ENCODE data around the gene WDR27. TPM values are rescaled to one million over a fixed set of nuclear protein-coding genes. Genes with fewer than 3 reads are reported as not detected.
A peak's percentile ranks its signal among the peaks of the same experiment; 100 is the strongest.

The WDR27 gene
- total and polyA plus RNA-seq, 4 donors, result 6.9 to 68.1 (median 31.4) TPM

DNA sequence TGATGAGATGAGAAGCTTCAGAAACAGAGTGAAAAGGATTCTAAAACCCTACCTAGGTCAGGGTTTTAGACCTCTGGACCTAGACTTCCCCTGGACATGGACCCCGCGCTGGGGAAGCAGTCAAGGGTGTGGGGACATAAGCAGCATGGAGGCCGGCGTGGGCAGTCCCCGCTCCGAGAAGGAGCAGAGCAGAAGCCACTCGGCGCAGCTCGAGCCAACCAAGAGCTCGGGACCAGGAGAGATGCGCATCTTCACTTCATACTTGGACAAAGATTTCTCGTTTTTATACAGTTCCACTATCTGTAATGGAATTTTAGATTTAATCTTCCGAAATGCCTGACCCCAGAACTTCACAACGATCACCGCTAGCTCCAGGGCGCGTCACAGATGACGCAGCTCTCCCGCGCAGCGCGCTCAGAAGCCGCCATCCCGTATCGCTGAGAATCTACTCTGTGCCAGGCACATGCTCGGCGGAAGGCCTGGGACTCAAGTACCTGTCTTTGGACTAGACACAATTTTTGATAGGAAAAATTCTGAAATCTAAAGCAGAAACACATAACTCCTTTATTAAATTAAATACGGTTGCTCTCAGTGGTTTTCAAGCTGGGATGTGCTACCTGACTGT is 60.3 kb downstream of the WDR27 start:
- no peak for DNase-seq

DNA sequence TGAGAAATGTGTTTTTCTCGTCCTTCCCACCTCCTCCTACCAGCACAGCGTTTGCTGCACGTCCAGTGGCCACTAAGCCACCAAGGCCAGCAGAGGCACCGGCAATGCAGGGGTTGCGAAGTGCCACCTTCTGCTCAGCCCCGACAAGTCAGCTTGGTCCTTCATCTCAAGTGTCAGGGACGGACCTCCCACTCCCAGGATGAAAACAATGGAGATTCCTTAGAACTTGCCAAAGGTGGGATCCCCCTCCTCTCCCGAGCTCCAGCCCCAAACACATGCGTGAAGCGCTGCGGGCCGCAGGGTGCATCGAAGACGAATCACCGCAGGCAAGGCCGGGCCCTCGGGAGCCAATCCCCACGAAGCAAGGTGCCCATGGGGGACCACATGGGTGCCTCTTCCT is 60.8 kb downstream of the WDR27 start:
- Histone ChIP-seq H3K9me3 (ENCODE audit: control insufficient read depth in 4 of 4, insufficient read depth in 3 of 4, low read length in 3 of 4) (peaks cover 0 to 1% (median 0%) of the 10 kb centered on the region in 4 donors), H3K9ac (ENCODE audit: insufficient read depth in 1 of 2, low read length in 2 of 2) (no peak overlapping the region), H3K27ac (ENCODE audit: low read depth in 1 of 2, low read length in 1 of 2) (no peak overlapping the region), H3K4me1 (ENCODE audit: control insufficient read depth in 5 of 5, insufficient read depth in 5 of 5, low read length in 5 of 5) (peaks cover 0 to 1% (median 0%) of the 10 kb centered on the region in 5 donors), H3K36me3 (ENCODE audit: control insufficient read depth in 4 of 4, insufficient read depth in 4 of 4, low read length in 4 of 4) (peaks cover 0 to 12% (median 6%) of the 10 kb centered on the region in 4 donors), H3K27me3 (ENCODE audit: control insufficient read depth in 3 of 3, insufficient read depth in 3 of 3, low read length in 2 of 3) (no peaks in the 10 kb centered on the region), H3K4me3 (no peak overlapping the region)
- ATAC-seq (ENCODE audit: insufficient read depth, low FRiP score) (no peak), DNase-seq (no peak)
- TF ChIP-seq, protein P1, sequence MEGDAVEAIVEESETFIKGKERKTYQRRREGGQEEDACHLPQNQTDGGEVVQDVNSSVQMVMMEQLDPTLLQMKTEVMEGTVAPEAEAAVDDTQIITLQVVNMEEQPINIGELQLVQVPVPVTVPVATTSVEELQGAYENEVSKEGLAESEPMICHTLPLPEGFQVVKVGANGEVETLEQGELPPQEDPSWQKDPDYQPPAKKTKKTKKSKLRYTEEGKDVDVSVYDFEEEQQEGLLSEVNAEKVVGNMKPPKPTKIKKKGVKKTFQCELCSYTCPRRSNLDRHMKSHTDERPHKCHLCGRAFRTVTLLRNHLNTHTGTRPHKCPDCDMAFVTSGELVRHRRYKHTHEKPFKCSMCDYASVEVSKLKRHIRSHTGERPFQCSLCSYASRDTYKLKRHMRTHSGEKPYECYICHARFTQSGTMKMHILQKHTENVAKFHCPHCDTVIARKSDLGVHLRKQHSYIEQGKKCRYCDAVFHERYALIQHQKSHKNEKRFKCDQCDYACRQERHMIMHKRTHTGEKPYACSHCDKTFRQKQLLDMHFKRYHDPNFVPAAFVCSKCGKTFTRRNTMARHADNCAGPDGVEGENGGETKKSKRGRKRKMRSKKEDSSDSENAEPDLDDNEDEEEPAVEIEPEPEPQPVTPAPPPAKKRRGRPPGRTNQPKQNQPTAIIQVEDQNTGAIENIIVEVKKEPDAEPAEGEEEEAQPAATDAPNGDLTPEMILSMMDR (IDR thresholded peaks at IDR 0.05; ENCODE audit: control extremely low read depth, extremely low read depth), result no peak
- 92 to 93% methylated on average over 18 of the region's 18 CpGs for WGBS, 2 donors

More for the DNA sequence above, 60.3 kb downstream of the WDR27 start:
- Histone ChIP-seq H3K4me1 (ENCODE audit: control insufficient read depth in 5 of 5, insufficient read depth in 5 of 5, low read length in 5 of 5) (peaks cover 0 to 1% (median 0%) of the 10 kb centered on the region in 5 donors), H3K9me3 (ENCODE audit: control insufficient read depth in 4 of 4, insufficient read depth in 3 of 4, low read length in 3 of 4) (peaks cover 0 to 1% (median 0%) of the 10 kb centered on the region in 4 donors), H3K9ac (ENCODE audit: insufficient read depth in 1 of 2, low read length in 2 of 2) (no peak overlapping the region), H3K4me3 (no peak overlapping the region), H3K27me3 (ENCODE audit: control insufficient read depth in 3 of 3, insufficient read depth in 3 of 3, low read length in 2 of 3) (no peaks in the 10 kb centered on the region), H3K36me3 (ENCODE audit: control insufficient read depth in 4 of 4, insufficient read depth in 4 of 4, low read length in 4 of 4) (peaks cover 0 to 12% (median 6%) of the 10 kb centered on the region in 4 donors), H3K27ac (ENCODE audit: low read depth in 1 of 2, low read length in 1 of 2) (no peak overlapping the region)
- ATAC-seq (ENCODE audit: insufficient read depth, low FRiP score), result no peak
- TF ChIP-seq, protein P1 (IDR thresholded peaks at IDR 0.05; ENCODE audit: control extremely low read depth, extremely low read depth), result no peak
- 95 to 97% methylated on average over 28 of the region's 28 CpGs for WGBS, 2 donors

DNA sequence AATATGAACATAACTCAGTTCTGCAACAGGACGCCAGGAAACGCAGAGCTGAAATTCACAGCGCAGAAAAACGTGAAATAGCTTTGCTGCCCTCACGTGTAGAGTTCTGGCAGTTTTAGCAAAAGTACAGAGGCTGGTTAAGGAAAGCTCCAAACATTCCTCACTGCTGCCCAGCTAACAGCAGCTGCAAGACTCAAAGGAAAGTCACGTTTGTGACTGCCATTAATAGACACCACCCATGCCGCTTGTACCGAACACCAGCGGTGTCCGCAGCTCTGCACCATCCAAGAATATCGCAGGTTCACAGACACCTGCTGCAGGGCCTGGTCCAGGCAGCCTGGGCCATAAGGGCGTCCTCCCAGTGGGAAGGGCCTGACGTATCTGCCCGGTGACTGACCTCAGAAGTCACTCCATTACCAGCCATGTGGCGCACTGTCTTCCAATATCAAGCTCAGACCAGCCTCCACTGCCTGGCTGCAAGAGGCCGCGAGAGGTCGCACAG is 61.4 kb downstream of the WDR27 start:
- Histone ChIP-seq H3K4me1 (ENCODE audit: control insufficient read depth in 5 of 5, insufficient read depth in 5 of 5, low read length in 5 of 5) (peaks cover 0 to 1% (median 0%) of the 10 kb centered on the region in 5 donors), H3K27me3 (ENCODE audit: control insufficient read depth in 3 of 3, insufficient read depth in 3 of 3, low read length in 2 of 3) (no peaks in the 10 kb centered on the region), H3K9ac (ENCODE audit: insufficient read depth in 1 of 2, low read length in 2 of 2) (no peak overlapping the region), H3K9me3 (ENCODE audit: control insufficient read depth in 4 of 4, insufficient read depth in 3 of 4, low read length in 3 of 4) (peaks cover 0 to 1% (median 0%) of the 10 kb centered on the region in 4 donors), H3K4me3 (no peak overlapping the region), H3K27ac (ENCODE audit: low read depth in 1 of 2, low read length in 1 of 2) (no peak overlapping the region), H3K36me3 (ENCODE audit: control insufficient read depth in 4 of 4, insufficient read depth in 4 of 4, low read length in 4 of 4) (peaks cover 0 to 12% (median 6%) of the 10 kb centered on the region in 4 donors)
- TF ChIP-seq, protein P1 (IDR thresholded peaks at IDR 0.05; ENCODE audit: control extremely low read depth, extremely low read depth), result no peak
- DNase-seq (peak in 2 of 3 donors; percentile 33 to 55), ATAC-seq (ENCODE audit: insufficient read depth, low FRiP score) (no peak)
- whole genome bisulfite sequencing, 2 donors, result 88 to 93% methylated on average over 18 of the region's 18 CpGs
